ENCODE measurements around the gene IFI44L.

IFI44L gene

GRCh38 chr1:78678324-78678723, 58.1 kb downstream of the IFI44L start:
- no peak overlapping the region for H3K4me2 ChIP-seq (ENCODE audit: low read depth, low read length, poor library complexity, severe bottlenecking)
- H3F3A ChIP-seq (ENCODE audit: insufficient read depth) = no peaks in the 10 kb centered on the region
- no peak overlapping the region for H3K27ac ChIP-seq (ENCODE audit: low read depth, low read length)
- no peak overlapping the region for H2AFZ ChIP-seq (ENCODE audit: low read depth, low read length, severe bottlenecking)
- no peak overlapping the region for H3K9ac ChIP-seq (ENCODE audit: low read length)
- H3K4me3 ChIP-seq (ENCODE audit: insufficient read depth, low read length, poor library complexity, severe bottlenecking) = no peak overlapping the region
- H3K9me2 ChIP-seq (replicated peaks; ENCODE audit: insufficient read depth, low read length) = no peaks in the 10 kb centered on the region
- TF ChIP-seq EZH2phosphoT487 (conservative IDR thresholded peaks at IDR 0.05; ENCODE audit: low read length) = no peak
- TF ChIP-seq, protein P1, sequence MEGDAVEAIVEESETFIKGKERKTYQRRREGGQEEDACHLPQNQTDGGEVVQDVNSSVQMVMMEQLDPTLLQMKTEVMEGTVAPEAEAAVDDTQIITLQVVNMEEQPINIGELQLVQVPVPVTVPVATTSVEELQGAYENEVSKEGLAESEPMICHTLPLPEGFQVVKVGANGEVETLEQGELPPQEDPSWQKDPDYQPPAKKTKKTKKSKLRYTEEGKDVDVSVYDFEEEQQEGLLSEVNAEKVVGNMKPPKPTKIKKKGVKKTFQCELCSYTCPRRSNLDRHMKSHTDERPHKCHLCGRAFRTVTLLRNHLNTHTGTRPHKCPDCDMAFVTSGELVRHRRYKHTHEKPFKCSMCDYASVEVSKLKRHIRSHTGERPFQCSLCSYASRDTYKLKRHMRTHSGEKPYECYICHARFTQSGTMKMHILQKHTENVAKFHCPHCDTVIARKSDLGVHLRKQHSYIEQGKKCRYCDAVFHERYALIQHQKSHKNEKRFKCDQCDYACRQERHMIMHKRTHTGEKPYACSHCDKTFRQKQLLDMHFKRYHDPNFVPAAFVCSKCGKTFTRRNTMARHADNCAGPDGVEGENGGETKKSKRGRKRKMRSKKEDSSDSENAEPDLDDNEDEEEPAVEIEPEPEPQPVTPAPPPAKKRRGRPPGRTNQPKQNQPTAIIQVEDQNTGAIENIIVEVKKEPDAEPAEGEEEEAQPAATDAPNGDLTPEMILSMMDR (IDR thresholded peaks at IDR 0.05; ENCODE audit: insufficient read depth, low read length, poor library complexity, severe bottlenecking) = no peak
- no peaks in the 10 kb centered on the region for H3K9me3 ChIP-seq (ENCODE audit: insufficient read depth, low read length)
- no peaks in the 10 kb centered on the region for H3K36me3 ChIP-seq (ENCODE audit: low read length)
- no peaks in the 10 kb centered on the region for H4K20me1 ChIP-seq (ENCODE audit: low read depth, low read length)
- H3K27me3 ChIP-seq (ENCODE audit: low read length) = no peaks in the 10 kb centered on the region
- no peaks in the 10 kb centered on the region for H3K79me2 ChIP-seq (ENCODE audit: insufficient read depth, low read length)

GRCh38 chr1:78681265-78681664, 61.0 kb downstream of the IFI44L start:
- Histone ChIP-seq H3K27ac (ENCODE audit: low read depth, low read length) (no peak overlapping the region), H3K9ac (ENCODE audit: low read length) (no peak overlapping the region), H3K9me2 (replicated peaks; ENCODE audit: insufficient read depth, low read length) (no peaks in the 10 kb centered on the region), H3K79me2 (ENCODE audit: insufficient read depth, low read length) (no peaks in the 10 kb centered on the region), H3F3A (ENCODE audit: insufficient read depth) (no peaks in the 10 kb centered on the region), H2AFZ (ENCODE audit: low read depth, low read length, severe bottlenecking) (no peak overlapping the region), H3K27me3 (ENCODE audit: low read length) (0 out of 2 replicates have a peak, but pooled peaks cover 3% of the 10 kb centered on the region), H4K20me1 (ENCODE audit: low read depth, low read length) (no peaks in the 10 kb centered on the region), H3K9me3 (ENCODE audit: insufficient read depth, low read length) (no peaks in the 10 kb centered on the region), H3K4me2 (ENCODE audit: low read depth, low read length, poor library complexity, severe bottlenecking) (no peak overlapping the region), H3K4me3 (ENCODE audit: insufficient read depth, low read length, poor library complexity, severe bottlenecking) (no peak overlapping the region), H3K36me3 (ENCODE audit: low read length) (no peaks in the 10 kb centered on the region)
- TF ChIP-seq, protein P1 (IDR thresholded peaks at IDR 0.05; ENCODE audit: insufficient read depth, low read length, poor library complexity, severe bottlenecking) = no peak
- TF ChIP-seq EZH2phosphoT487 (conservative IDR thresholded peaks at IDR 0.05; ENCODE audit: low read length) = no peak

- Histone ChIP-seq H3K9me3 (ENCODE audit: insufficient read depth, low read length) (no peaks in the 10 kb centered on the region), H3K9ac (ENCODE audit: low read length) (no peak overlapping the region), H3K4me2 (ENCODE audit: low read depth, low read length, poor library complexity, severe bottlenecking) (no peak overlapping the region), H3K27me3 (ENCODE audit: low read length) (0 out of 2 replicates have a peak, but pooled peaks cover 3% of the 10 kb centered on the region), H4K20me1 (ENCODE audit: low read depth, low read length) (no peaks in the 10 kb centered on the region), H3K9me2 (replicated peaks; ENCODE audit: insufficient read depth, low read length) (no peaks in the 10 kb centered on the region), H3K36me3 (ENCODE audit: low read length) (no peaks in the 10 kb centered on the region), H3K4me3 (ENCODE audit: insufficient read depth, low read length, poor library complexity, severe bottlenecking) (no peak overlapping the region), H3K27ac (ENCODE audit: low read depth, low read length) (no peak overlapping the region), H2AFZ (ENCODE audit: low read depth, low read length, severe bottlenecking) (no peak overlapping the region), H3K79me2 (ENCODE audit: insufficient read depth, low read length) (no peaks in the 10 kb centered on the region), H3F3A (ENCODE audit: insufficient read depth) (no peaks in the 10 kb centered on the region)
- TF ChIP-seq, protein P1 (IDR thresholded peaks at IDR 0.05; ENCODE audit: insufficient read depth, low read length, poor library complexity, severe bottlenecking) = no peak
- TF ChIP-seq EZH2phosphoT487 (conservative IDR thresholded peaks at IDR 0.05; ENCODE audit: low read length) = no peak
Observed at GRCh38 chr1:78682496-78682895, 62.2 kb downstream of the IFI44L start.

All from SU-DHL-6 (cell line).